Hypothalamus (tissue), 51 donors: ENCODE data around the gene ARHGAP32.
"Not testable (repeated sequence)": the region's sequence is repeated elsewhere in the genome, so short reads cannot be mapped to it uniquely, and the experiment has no call there.

Experiments used
- DNase-seq, 51 donors: peaks; one replicate each; lab custom pipeline; 2025; lab: John Stamatoyannopoulos, UW

Gene ARHGAP32

GRCh38 chr11:128937480-128937879 is 254.6 kb downstream of the ARHGAP32 start:
- DNase-seq: no peak

GRCh38 chr11:128936606-128937251 is 255.4 kb downstream of the ARHGAP32 start:
- DNase-seq: peak in 11 of 51 donors; percentile 5 to 43 (median 22)

GRCh38 chr11:128934926-128935325 is 257.2 kb downstream of the ARHGAP32 start:
- no peak for DNase-seq

- no peak for DNase-seq
Measured at GRCh38 chr11:128934351-128934750, 257.8 kb downstream of the ARHGAP32 start.

- no peak for DNase-seq
Measured at GRCh38 chr11:128933481-128934178, 258.5 kb downstream of the ARHGAP32 start.

GRCh38 chr11:128931668-128932067 is 260.5 kb downstream of the ARHGAP32 start:
- no peak for DNase-seq

GRCh38 chr11:128931066-128931465 is 261.1 kb downstream of the ARHGAP32 start:
- DNase-seq: no peak

- no peak for DNase-seq
Measured at GRCh38 chr11:128929991-128930390, 262.1 kb downstream of the ARHGAP32 start.

- DNase-seq: no peak
Measured at GRCh38 chr11:128929468-128929867, 262.7 kb downstream of the ARHGAP32 start.

GRCh38 chr11:128928400-128928799 is 263.7 kb downstream of the ARHGAP32 start:
- DNase-seq: no peak

- no peak for DNase-seq
Measured at GRCh38 chr11:128927683-128928336, 264.3 kb downstream of the ARHGAP32 start.

- DNase-seq: no peak
Measured at GRCh38 chr11:128927108-128927461, 265.0 kb downstream of the ARHGAP32 start.

- no peak for DNase-seq
Measured at GRCh38 chr11:128926437-128927107, 265.6 kb downstream of the ARHGAP32 start.

- no peak for DNase-seq
Measured at GRCh38 chr11:128926000-128926399, 266.1 kb downstream of the ARHGAP32 start.

GRCh38 chr11:128925250-128925600 is 266.9 kb downstream of the ARHGAP32 start:
- no peak for DNase-seq

- no peak for DNase-seq
Measured at GRCh38 chr11:128924510-128925249, 267.4 kb downstream of the ARHGAP32 start.

- no peak for DNase-seq
Measured at GRCh38 chr11:128924104-128924503, 268.0 kb downstream of the ARHGAP32 start.

- DNase-seq: no peak
Measured at GRCh38 chr11:128921793-128922192, 270.3 kb downstream of the ARHGAP32 start.

- no peak for DNase-seq
Measured at GRCh38 chr11:128920666-128921065, 271.5 kb downstream of the ARHGAP32 start.

- not testable (repeated sequence) for DNase-seq
Measured at GRCh38 chr11:128919635-128920034, 272.5 kb downstream of the ARHGAP32 start.

GRCh38 chr11:128919216-128919615 is 272.9 kb downstream of the ARHGAP32 start:
- no peak for DNase-seq
